ENCODE results near the gene MFSD2A. TPM values are rescaled to one million over a fixed set of nuclear protein-coding genes. Genes with fewer than 3 reads are reported as not detected.
"Not testable (repeated sequence)": the region's sequence is repeated elsewhere in the genome, so short reads cannot be mapped to it uniquely, and the experiment has no call there.

MFSD2A gene
- polyA plus RNA-seq (ENCODE audit: insufficient read length) = 1.2 TPM

- peak; percentile 84 for DNase-seq
Measured at GRCh38 chr1:39954870-39955546, at the start of gene MFSD2A. TSS of gene MFSD2A (plus strand) at chr1:39955145. CDS start at chr1:39955293, 148 bp downstream.

GRCh38 chr1:39905172-39905571 is 49.8 kb upstream of the MFSD2A start:
- no peak for DNase-seq

GRCh38 chr1:39907528-39908453 is 47.2 kb upstream of the MFSD2A start:
- no peak for DNase-seq

- DNase-seq = no peak
Measured at GRCh38 chr1:39908534-39908933, 46.4 kb upstream of the MFSD2A start.

- DNase-seq = no peak
Measured at GRCh38 chr1:39910263-39910662, 44.7 kb upstream of the MFSD2A start.

- DNase-seq = not testable (repeated sequence)
Measured at GRCh38 chr1:39913136-39913535, 41.8 kb upstream of the MFSD2A start.

- no peak for DNase-seq
Measured at GRCh38 chr1:39915499-39916129, 39.3 kb upstream of the MFSD2A start.

- no peak for DNase-seq
Measured at GRCh38 chr1:39917825-39918224, 37.1 kb upstream of the MFSD2A start.

GRCh38 chr1:39919545-39919944 is 35.4 kb upstream of the MFSD2A start:
- no peak for DNase-seq

GRCh38 chr1:39922251-39922688 is 32.7 kb upstream of the MFSD2A start:
- DNase-seq = no peak

- no peak for DNase-seq
Measured at GRCh38 chr1:39925721-39926342, 29.1 kb upstream of the MFSD2A start.

- DNase-seq = no peak
Measured at GRCh38 chr1:39926343-39926793, 28.6 kb upstream of the MFSD2A start.

- no peak for DNase-seq
Measured at GRCh38 chr1:39926820-39927219, 28.1 kb upstream of the MFSD2A start.

- DNase-seq = no peak
Measured at GRCh38 chr1:39927538-39927937, 27.4 kb upstream of the MFSD2A start.

GRCh38 chr1:39928809-39929587 is 25.9 kb upstream of the MFSD2A start:
- no peak for DNase-seq

GRCh38 chr1:39933956-39934941 is 20.7 kb upstream of the MFSD2A start:
- no peak for DNase-seq

- DNase-seq = no peak
Measured at GRCh38 chr1:39936724-39937491, 18.0 kb upstream of the MFSD2A start.

GRCh38 chr1:39938856-39939255 is 16.1 kb upstream of the MFSD2A start:
- DNase-seq = no peak

GRCh38 chr1:39940253-39940652 is 14.7 kb upstream of the MFSD2A start:
- no peak for DNase-seq
